ENCODE results near the gene PRXL2A.

GRCh38 chr10:80480852-80481251, 72.5 kb downstream of the PRXL2A start:
- TF ChIP-seq, protein P1, sequence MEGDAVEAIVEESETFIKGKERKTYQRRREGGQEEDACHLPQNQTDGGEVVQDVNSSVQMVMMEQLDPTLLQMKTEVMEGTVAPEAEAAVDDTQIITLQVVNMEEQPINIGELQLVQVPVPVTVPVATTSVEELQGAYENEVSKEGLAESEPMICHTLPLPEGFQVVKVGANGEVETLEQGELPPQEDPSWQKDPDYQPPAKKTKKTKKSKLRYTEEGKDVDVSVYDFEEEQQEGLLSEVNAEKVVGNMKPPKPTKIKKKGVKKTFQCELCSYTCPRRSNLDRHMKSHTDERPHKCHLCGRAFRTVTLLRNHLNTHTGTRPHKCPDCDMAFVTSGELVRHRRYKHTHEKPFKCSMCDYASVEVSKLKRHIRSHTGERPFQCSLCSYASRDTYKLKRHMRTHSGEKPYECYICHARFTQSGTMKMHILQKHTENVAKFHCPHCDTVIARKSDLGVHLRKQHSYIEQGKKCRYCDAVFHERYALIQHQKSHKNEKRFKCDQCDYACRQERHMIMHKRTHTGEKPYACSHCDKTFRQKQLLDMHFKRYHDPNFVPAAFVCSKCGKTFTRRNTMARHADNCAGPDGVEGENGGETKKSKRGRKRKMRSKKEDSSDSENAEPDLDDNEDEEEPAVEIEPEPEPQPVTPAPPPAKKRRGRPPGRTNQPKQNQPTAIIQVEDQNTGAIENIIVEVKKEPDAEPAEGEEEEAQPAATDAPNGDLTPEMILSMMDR (conservative IDR thresholded peaks at IDR 0.05; ENCODE audit: low read depth in 2 of 2) = no peak
- TF ChIP-seq POLR2AphosphoS5 (IDR thresholded peaks at IDR 0.05; ENCODE audit: low read depth) = no peak

Data from GM23338 (cell line).